GM19025 (cell line): Measurements from ENCODE around the gene NALF2.

Experiments
- ATAC-seq: cut with Tn5 transposase; IDR thresholded peaks from one replicate; pipeline ENCODE4 v1.9.1; 2021; ENCODE audit warnings: mild to moderate bottlenecking, low read depth, moderate library complexity; ENCODE audit not compliant: unreplicated experiment

NALF2 gene

GRCh38 chrX:69524781-69525363 is 20.7 kb downstream of the NALF2 start:
- ATAC-seq, result no peak

GRCh38 chrX:69530306-69530705 is 26.2 kb downstream of the NALF2 start:
- no peak for ATAC-seq

- ATAC-seq, result no peak
These were observed 27.1 kb downstream of the NALF2 start for GRCh38 chrX:69531031-69531755.

GRCh38 chrX:69535661-69536060 is 31.5 kb downstream of the NALF2 start:
- no peak for ATAC-seq

GRCh38 chrX:69538321-69538876 is 34.3 kb downstream of the NALF2 start:
- ATAC-seq, result peak; percentile 71

- ATAC-seq, result no peak
These were observed 35.3 kb downstream of the NALF2 start for GRCh38 chrX:69539437-69539836.

- ATAC-seq, result no peak
These were observed 37.8 kb downstream of the NALF2 start for GRCh38 chrX:69541956-69542355.

GRCh38 chrX:69543572-69543971 is 39.4 kb downstream of the NALF2 start:
- ATAC-seq, result no peak

- ATAC-seq, result no peak
These were observed 42.3 kb downstream of the NALF2 start for GRCh38 chrX:69546417-69546816.

GRCh38 chrX:69546978-69547377 is 42.9 kb downstream of the NALF2 start:
- ATAC-seq, result no peak

GRCh38 chrX:69551421-69552009 is 47.4 kb downstream of the NALF2 start:
- no peak for ATAC-seq

- no peak for ATAC-seq
These were observed 48.4 kb downstream of the NALF2 start for GRCh38 chrX:69552512-69552911.
